ENCODE data around the gene PAK5.

PAK5 gene

GRCh38 chr20:9490631-9491030 lies 348.2 kb downstream of the PAK5 start:
- Histone ChIP-seq H3K27me3 (ENCODE audit: control insufficient read depth, insufficient read depth, low read length) (no peaks in the 10 kb centered on the region), H3K9ac (ENCODE audit: low read length) (no peak overlapping the region), H3K36me3 (ENCODE audit: control insufficient read depth, low read depth, low read length) (no peaks in the 10 kb centered on the region), H3K4me1 (ENCODE audit: control insufficient read depth, low read depth, low read length) (no peaks in the 10 kb centered on the region), H3K27ac (ENCODE audit: low read length) (no peak overlapping the region), H3K9me3 (ENCODE audit: control insufficient read depth, low read depth, low read length) (no peaks in the 10 kb centered on the region), H3K4me3 (ENCODE audit: low read length) (no peak overlapping the region)

GRCh38 chr20:9490161-9490560 lies 348.7 kb downstream of the PAK5 start:
- no peaks in the 10 kb centered on the region for H3K27me3 ChIP-seq (ENCODE audit: control insufficient read depth, insufficient read depth, low read length)
- H3K9me3 ChIP-seq (ENCODE audit: control insufficient read depth, low read depth, low read length), result no peaks in the 10 kb centered on the region
- no peaks in the 10 kb centered on the region for H3K36me3 ChIP-seq (ENCODE audit: control insufficient read depth, low read depth, low read length)
- no peak overlapping the region for H3K9ac ChIP-seq (ENCODE audit: low read length)
- H3K4me3 ChIP-seq (ENCODE audit: low read length), result no peak overlapping the region
- no peaks in the 10 kb centered on the region for H3K4me1 ChIP-seq (ENCODE audit: control insufficient read depth, low read depth, low read length)
- no peak overlapping the region for H3K27ac ChIP-seq (ENCODE audit: low read length)

- Histone ChIP-seq H3K9ac (ENCODE audit: low read length) (no peak overlapping the region), H3K27ac (ENCODE audit: low read length) (no peak overlapping the region), H3K4me3 (ENCODE audit: low read length) (no peak overlapping the region), H3K36me3 (ENCODE audit: control insufficient read depth, low read depth, low read length) (no peaks in the 10 kb centered on the region), H3K4me1 (ENCODE audit: control insufficient read depth, low read depth, low read length) (no peaks in the 10 kb centered on the region), H3K9me3 (ENCODE audit: control insufficient read depth, low read depth, low read length) (no peaks in the 10 kb centered on the region), H3K27me3 (ENCODE audit: control insufficient read depth, insufficient read depth, low read length) (no peaks in the 10 kb centered on the region)
These were observed 350.8 kb downstream of the PAK5 start for GRCh38 chr20:9488063-9488462.

Measured in iPS-18a (cell line).